ENCODE results near the gene WDR45B. TPM values are rescaled to one million over a fixed set of nuclear protein-coding genes. Genes with fewer than 3 reads are reported as not detected.
A peak's percentile ranks its signal among the peaks of the same experiment; 100 is the strongest.

The WDR45B gene
- total RNA-seq, 2 donors from 2014 or later, result 75.3 to 79.1 TPM

DNA sequence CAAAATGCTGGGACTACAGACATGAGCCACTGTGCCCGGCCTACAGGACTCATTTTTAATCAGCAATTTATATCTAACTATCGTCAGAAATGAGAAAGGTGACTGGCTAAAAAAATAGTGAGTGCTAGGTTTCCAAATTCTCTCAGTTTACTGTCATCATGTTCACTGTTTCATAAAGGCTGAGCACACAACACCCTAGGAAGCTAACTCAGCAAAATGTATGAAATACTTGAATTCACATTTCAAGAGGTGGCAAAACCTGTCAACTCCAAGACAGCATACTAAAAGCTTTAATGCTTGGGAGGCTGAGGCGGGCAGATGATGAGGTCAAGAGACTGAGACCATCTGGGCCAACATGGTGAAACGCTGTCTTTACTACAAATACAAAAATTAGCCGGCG is 16.7 kb downstream of the WDR45B start:
- no peak for TF ChIP-seq CTCF (conservative IDR thresholded peaks at IDR 0.05)
- peaks cover 57% of the 10 kb centered on the region for H3K36me3 Mint-ChIP-seq (ENCODE audit: low read depth)
- 96 to 100% methylated on average over 5 to 6 of the region's 6 CpGs for WGBS, 2 experiments (ENCODE audit: insufficient coverage in 1 of 2, insufficient read length in 1 of 2)

DNA sequence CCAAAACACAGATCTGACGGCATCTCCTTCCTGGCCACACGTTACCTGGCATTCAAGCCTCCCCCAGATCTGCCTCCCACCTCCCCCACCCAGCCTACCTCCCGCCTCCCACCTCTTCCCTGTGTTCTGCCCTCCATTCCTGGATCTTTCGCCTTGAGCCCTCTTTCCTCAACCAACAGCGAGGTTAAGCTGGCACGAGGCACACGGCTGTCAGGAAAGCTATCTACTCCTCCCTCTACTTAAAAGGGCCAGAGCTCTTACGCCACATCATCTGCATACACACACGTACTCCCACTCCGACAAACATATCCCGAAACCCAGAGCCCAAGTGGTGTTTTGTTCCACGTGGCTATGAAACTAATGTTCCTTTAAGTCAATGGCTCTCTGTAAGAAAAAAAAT is 18.0 kb downstream of the WDR45B start:
- Histone ChIP-seq H3K36me3 (ENCODE audit: control insufficient read depth, insufficient read depth, low read length) (peaks cover 71% of the 10 kb centered on the region), H3K9me3 (ENCODE audit: control insufficient read depth, low read length) (no peaks in the 10 kb centered on the region), H3K27me3 (ENCODE audit: control insufficient read depth, insufficient read depth, low read length, poor library complexity, severe bottlenecking) (no peaks in the 10 kb centered on the region), H3K4me1 (ENCODE audit: control insufficient read depth, insufficient read depth, low read length) (no peaks in the 10 kb centered on the region), H3K4me3 (ENCODE audit: low read length) (no peak overlapping the region), H3K9ac (ENCODE audit: extremely low read depth, low read length, poor library complexity, severe bottlenecking) (no peak overlapping the region), H3K27ac (ENCODE audit: low read depth, low read length) (no peak overlapping the region)
- peaks cover 59% of the 10 kb centered on the region for H3K36me3 Mint-ChIP-seq (ENCODE audit: low read depth)
- H3K27me3 Mint-ChIP-seq (ENCODE audit: insufficient read depth), result no peaks in the 10 kb centered on the region
- no peak for TF ChIP-seq CTCF (conservative IDR thresholded peaks at IDR 0.05)
- peak; percentile 36 for DNase-seq
- H3K4me3 Mint-ChIP-seq, result no peak overlapping the region
- no peaks in the 10 kb centered on the region for H3K4me1 Mint-ChIP-seq
- 87 to 92% methylated on average over 8 to 12 of the region's 12 CpGs for WGBS, 2 experiments (ENCODE audit: insufficient coverage in 1 of 2, insufficient read length in 1 of 2)
- H3K27ac Mint-ChIP-seq, result peak overlapping the region; percentile 9
- no peaks in the 10 kb centered on the region for H3K9me3 Mint-ChIP-seq

More for the DNA sequence above, 16.7 kb downstream of the WDR45B start:
- Histone ChIP-seq H3K4me1 (ENCODE audit: control insufficient read depth, insufficient read depth, low read length) (no peaks in the 10 kb centered on the region), H3K27ac (ENCODE audit: low read depth, low read length) (no peak overlapping the region), H3K36me3 (ENCODE audit: control insufficient read depth, insufficient read depth, low read length) (peaks cover 62% of the 10 kb centered on the region), H3K4me3 (ENCODE audit: low read length) (no peak overlapping the region), H3K9me3 (ENCODE audit: control insufficient read depth, low read length) (no peaks in the 10 kb centered on the region), H3K9ac (ENCODE audit: extremely low read depth, low read length, poor library complexity, severe bottlenecking) (no peak overlapping the region), H3K27me3 (ENCODE audit: control insufficient read depth, insufficient read depth, low read length, poor library complexity, severe bottlenecking) (no peaks in the 10 kb centered on the region)
- Mint-ChIP-seq H3K4me1 (peaks cover under 1% of the 10 kb centered on the region), H3K4me3 (no peak overlapping the region), H3K27ac (no peak overlapping the region), H3K27me3 (ENCODE audit: insufficient read depth) (no peaks in the 10 kb centered on the region), H3K9me3 (no peaks in the 10 kb centered on the region)
- DNase-seq, result no peak

GRCh38 chr17:82629748-82630147 is 18.5 kb downstream of the WDR45B start:
- Histone ChIP-seq H3K9me3 (ENCODE audit: control insufficient read depth, low read length) (no peaks in the 10 kb centered on the region), H3K36me3 (ENCODE audit: control insufficient read depth, insufficient read depth, low read length) (peaks cover 75% of the 10 kb centered on the region), H3K9ac (ENCODE audit: extremely low read depth, low read length, poor library complexity, severe bottlenecking) (no peak overlapping the region), H3K4me3 (ENCODE audit: low read length) (no peak overlapping the region), H3K27ac (ENCODE audit: low read depth, low read length) (no peak overlapping the region), H3K27me3 (ENCODE audit: control insufficient read depth, insufficient read depth, low read length, poor library complexity, severe bottlenecking) (no peaks in the 10 kb centered on the region), H3K4me1 (ENCODE audit: control insufficient read depth, insufficient read depth, low read length) (no peaks in the 10 kb centered on the region)
- Mint-ChIP-seq H3K4me1 (no peaks in the 10 kb centered on the region), H3K9me3 (no peaks in the 10 kb centered on the region), H3K36me3 (ENCODE audit: low read depth) (peaks cover 62% of the 10 kb centered on the region), H3K27me3 (ENCODE audit: insufficient read depth) (no peaks in the 10 kb centered on the region), H3K27ac (peak overlapping the region; percentile 16), H3K4me3 (no peak overlapping the region)
- no peak for DNase-seq
- WGBS, 2 experiments (ENCODE audit: insufficient coverage in 1 of 2, insufficient read length in 1 of 2), result 89 to 97% methylated on average over 4 to 8 of the region's 8 CpGs
- no peak for TF ChIP-seq CTCF (conservative IDR thresholded peaks at IDR 0.05)
